ENCODE measurements around the gene PODXL2.

GRCh38 chr3:127613406-127613805 is 15.6 kb upstream of the PODXL2 start:
- TF ChIP-seq, protein P1, sequence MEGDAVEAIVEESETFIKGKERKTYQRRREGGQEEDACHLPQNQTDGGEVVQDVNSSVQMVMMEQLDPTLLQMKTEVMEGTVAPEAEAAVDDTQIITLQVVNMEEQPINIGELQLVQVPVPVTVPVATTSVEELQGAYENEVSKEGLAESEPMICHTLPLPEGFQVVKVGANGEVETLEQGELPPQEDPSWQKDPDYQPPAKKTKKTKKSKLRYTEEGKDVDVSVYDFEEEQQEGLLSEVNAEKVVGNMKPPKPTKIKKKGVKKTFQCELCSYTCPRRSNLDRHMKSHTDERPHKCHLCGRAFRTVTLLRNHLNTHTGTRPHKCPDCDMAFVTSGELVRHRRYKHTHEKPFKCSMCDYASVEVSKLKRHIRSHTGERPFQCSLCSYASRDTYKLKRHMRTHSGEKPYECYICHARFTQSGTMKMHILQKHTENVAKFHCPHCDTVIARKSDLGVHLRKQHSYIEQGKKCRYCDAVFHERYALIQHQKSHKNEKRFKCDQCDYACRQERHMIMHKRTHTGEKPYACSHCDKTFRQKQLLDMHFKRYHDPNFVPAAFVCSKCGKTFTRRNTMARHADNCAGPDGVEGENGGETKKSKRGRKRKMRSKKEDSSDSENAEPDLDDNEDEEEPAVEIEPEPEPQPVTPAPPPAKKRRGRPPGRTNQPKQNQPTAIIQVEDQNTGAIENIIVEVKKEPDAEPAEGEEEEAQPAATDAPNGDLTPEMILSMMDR (IDR thresholded peaks at IDR 0.05), result no peak
- no peak for TF ChIP-seq POLR2A (IDR thresholded peaks at IDR 0.05)

Data from adrenal gland (tissue), 5 donors.